Fibroblast of pulmonary artery (primary cell): ENCODE measurements around the gene SEMA5B.

ENCODE experiments used
- DNase-seq: peaks from one replicate; pipeline ENCODE4 v3.0.0-alpha.2; 2010; ENCODE audit warnings: low read depth
- H3K4me3 ChIP-seq: replicated peaks from 2 replicates; pipeline ENCODE4 v1.5.1; 2011; ENCODE audit warnings: low read depth, mild to moderate bottlenecking, control low read depth, low read length, moderate library complexity
- CTCF ChIP-seq: IDR thresholded peaks from 2 replicates; pipeline ENCODE4 v1.5.1; 2011; ENCODE audit warnings: mild to moderate bottlenecking, control low read depth, low read length, inconsistent platforms; ENCODE audit errors: missing control alignments

The SEMA5B gene

GRCh38 chr3:122992133-122992532, 35.4 kb downstream of the SEMA5B start:
- TF ChIP-seq CTCF, result no peak
- H3K4me3 ChIP-seq, result no peak overlapping the region
- no peak for DNase-seq

GRCh38 chr3:122991236-122991985, 36.2 kb downstream of the SEMA5B start:
- no peak overlapping the region for H3K4me3 ChIP-seq
- no peak for DNase-seq
- TF ChIP-seq CTCF, result no peak

GRCh38 chr3:122989856-122990575, 37.5 kb downstream of the SEMA5B start:
- no peak overlapping the region for H3K4me3 ChIP-seq
- no peak for TF ChIP-seq CTCF
- DNase-seq, result no peak

- H3K4me3 ChIP-seq, result no peak overlapping the region
- TF ChIP-seq CTCF, result no peak
- DNase-seq, result no peak
These were observed 39.1 kb downstream of the SEMA5B start for GRCh38 chr3:122988508-122988907.

GRCh38 chr3:122987736-122988319, 39.7 kb downstream of the SEMA5B start:
- no peak overlapping the region for H3K4me3 ChIP-seq
- no peak for DNase-seq
- no peak for TF ChIP-seq CTCF

- no peak for TF ChIP-seq CTCF
- H3K4me3 ChIP-seq, result no peak overlapping the region
- no peak for DNase-seq
These were observed 40.3 kb downstream of the SEMA5B start for GRCh38 chr3:122987231-122987630.
